Measurements from ENCODE around the gene DSCAML1. TPM values are rescaled to one million over a fixed set of nuclear protein-coding genes. Genes with fewer than 3 reads are reported as not detected.

DSCAML1 gene
- total RNA-seq, 2 experiments from 2014 or later, result not detected

GRCh38 chr11:117691218-117691514 lies 105.8 kb downstream of the DSCAML1 start:
- no peaks in the 10 kb centered on the region for H3K4me1 ChIP-seq (ENCODE audit: insufficient read depth, low read length, poor library complexity, severe bottlenecking)
- H3K9me2 ChIP-seq (ENCODE audit: insufficient read depth, low read length), result no peaks in the 10 kb centered on the region
- POLR2A ChIA-PET, result no interaction called here
- DNase-seq (ENCODE audit: low spot score), result no peak
- CTCF ChIA-PET (ENCODE audit: unreplicated experiment), result no interaction called here
- H2AFZ ChIP-seq (ENCODE audit: low read length), result no peak overlapping the region
- no peaks in the 10 kb centered on the region for H4K20me1 ChIP-seq (ENCODE audit: insufficient read depth, low read length)
- intact Hi-C loops (cut with micrococcal nuclease; ENCODE audit: unreplicated experiment), result no loop called here
- H3K9me3 ChIP-seq (ENCODE audit: low read length), result no peaks in the 10 kb centered on the region
- no peaks in the 10 kb centered on the region for H3K79me2 ChIP-seq (ENCODE audit: insufficient read depth, low read depth, low read length)
- TF ChIP-seq CTCF (conservative IDR thresholded peaks at IDR 0.05; ENCODE audit: low read length), result no peak
- no peak for TF ChIP-seq EZH2phosphoT487 (IDR thresholded peaks at IDR 0.05; ENCODE audit: borderline replicate concordance, low read depth, low read length)
- no peak overlapping the region for H3K4me2 ChIP-seq (ENCODE audit: low read length)
- H3K36me3 ChIP-seq (ENCODE audit: insufficient read depth, low read length), result no peaks in the 10 kb centered on the region
- no TSS peak for BruUV-seq (replicated peaks)
- H3K27ac ChIP-seq (ENCODE audit: low read depth, low read length, poor library complexity, severe bottlenecking), result no peak overlapping the region
- H3K4me3 ChIP-seq (ENCODE audit: low read depth, low read length, poor library complexity, severe bottlenecking), result no peak overlapping the region

- H3K4me2 ChIP-seq (ENCODE audit: low read length), result no peak overlapping the region
- no TSS peak for BruUV-seq (replicated peaks)
- POLR2A ChIA-PET, result no interaction called here
These were observed 106.4 kb downstream of the DSCAML1 start for GRCh38 chr11:117690484-117691217.

More at GRCh38 chr11:117690484-117691217, 106.4 kb downstream of the DSCAML1 start:
- H3K4me3 ChIP-seq (ENCODE audit: low read depth, low read length, poor library complexity, severe bottlenecking), result no peak overlapping the region
- H3K9me2 ChIP-seq (ENCODE audit: insufficient read depth, low read length), result no peaks in the 10 kb centered on the region
- H3K9me3 ChIP-seq (ENCODE audit: low read length), result no peaks in the 10 kb centered on the region
- no peaks in the 10 kb centered on the region for H4K20me1 ChIP-seq (ENCODE audit: insufficient read depth, low read length)
- CTCF ChIA-PET (ENCODE audit: unreplicated experiment), result no interaction called here
- no peak overlapping the region for H3K27ac ChIP-seq (ENCODE audit: low read depth, low read length, poor library complexity, severe bottlenecking)
- intact Hi-C loops (cut with micrococcal nuclease; ENCODE audit: unreplicated experiment), result no loop called here
- no peak for DNase-seq (ENCODE audit: low spot score)
- no peaks in the 10 kb centered on the region for H3K79me2 ChIP-seq (ENCODE audit: insufficient read depth, low read depth, low read length)
- no peaks in the 10 kb centered on the region for H3K36me3 ChIP-seq (ENCODE audit: insufficient read depth, low read length)
- no peaks in the 10 kb centered on the region for H3K4me1 ChIP-seq (ENCODE audit: insufficient read depth, low read length, poor library complexity, severe bottlenecking)
- H2AFZ ChIP-seq (ENCODE audit: low read length), result no peak overlapping the region
- no peak for TF ChIP-seq CTCF (conservative IDR thresholded peaks at IDR 0.05; ENCODE audit: low read length)
- no peak for TF ChIP-seq EZH2phosphoT487 (IDR thresholded peaks at IDR 0.05; ENCODE audit: borderline replicate concordance, low read depth, low read length)

Measured in OCI-LY7 (cell line).